Naive B cell (primary cell): ENCODE measurements around the gene TMEM225B. TPM values are rescaled to one million over a fixed set of nuclear protein-coding genes. Genes with fewer than 3 reads are reported as not detected.

Experiments
- ATAC-seq, 2 donors: fragments of 150-1000 bp; cut with Tn5 transposase; 2 replicates each; pipeline ENCODE4 v1.10.0; 2021; ENCODE audit warnings: low read depth in 2 of 2, mild to moderate bottlenecking in 2 of 2, moderate library complexity in 2 of 2
- DNase-seq: peaks from one replicate; pipeline ENCODE4 v3.0.0; 2022
- H3K27ac Mint-ChIP-seq, 6 donors: one replicate each; pipeline ENCODE4 v1.8.0; 2020 to 2022; ENCODE audit warnings: mild to moderate bottlenecking in 6 of 6, mixed read lengths in 6 of 6, moderate library complexity in 5 of 6, inconsistent platforms in 2 of 6
- H3K27me3 Mint-ChIP-seq, 3 donors: one replicate each; pipeline ENCODE4 v1.8.0; 2021 to 2022; ENCODE audit warnings: mixed read lengths in 3 of 3, mild to moderate bottlenecking in 1 of 3
- H3K36me3 Mint-ChIP-seq, 2 donors: one replicate each; pipeline ENCODE4 v1.8.0; 2020 to 2022; ENCODE audit warnings: mixed read lengths in 2 of 2, inconsistent platforms in 1 of 2, mild to moderate bottlenecking in 1 of 2
- H3K4me1 Mint-ChIP-seq, 3 donors: one replicate each; pipeline ENCODE4 v1.8.0; 2020 to 2022; ENCODE audit warnings: mixed read lengths in 3 of 3, inconsistent platforms in 1 of 3, mild to moderate bottlenecking in 1 of 3, moderate library complexity in 1 of 3
- H3K4me3 Mint-ChIP-seq, 8 donors: one replicate each; pipeline ENCODE4 v1.8.0; 2020 to 2022; ENCODE audit warnings: mild to moderate bottlenecking in 8 of 8, mixed read lengths in 8 of 8, moderate library complexity in 8 of 8, inconsistent platforms in 2 of 8
- H3K9me3 Mint-ChIP-seq, 7 donors: one replicate each; pipeline ENCODE4 v1.8.0; 2020 to 2022; ENCODE audit warnings: mixed read lengths in 7 of 7, mild to moderate bottlenecking in 5 of 7, inconsistent platforms in 2 of 7, moderate library complexity in 1 of 7
- polyA plus RNA-seq, 6 donors: library from polyadenylated mRNA; unstranded; fragments of 300-500 nt; fragmentation: Illumina TruSeq; gene quantifications; one replicate each; pipeline ENCODE4 v1.2.3, GENCODE V29; 2021; ENCODE audit warnings: low read depth in 6 of 6

Gene TMEM225B
- polyA plus RNA-seq, 6 donors from 2014 or later = 1.1 to 2.7 (median 1.3) TPM; not detected in 1

- DNase-seq = no peak
- no peaks in the 10 kb centered on the region for H3K9me3 Mint-ChIP-seq
- H3K4me1 Mint-ChIP-seq = peaks cover 42 to 56% (median 52%) of the 10 kb centered on the region in 3 donors
- H3K4me3 Mint-ChIP-seq = peak overlapping the region in 2 of 8 donors; percentile 16 to 99
- no peak for ATAC-seq
- peak overlapping the region in 2 of 6 donors; percentile 49 to 67 for H3K27ac Mint-ChIP-seq
- H3K27me3 Mint-ChIP-seq = no peaks in the 10 kb centered on the region
- peaks cover 8 to 28% of the 10 kb centered on the region in 2 donors for H3K36me3 Mint-ChIP-seq
Measured at GRCh38 chr7:99619571-99620130, 21.6 kb downstream of the TMEM225B start.

DNA sequence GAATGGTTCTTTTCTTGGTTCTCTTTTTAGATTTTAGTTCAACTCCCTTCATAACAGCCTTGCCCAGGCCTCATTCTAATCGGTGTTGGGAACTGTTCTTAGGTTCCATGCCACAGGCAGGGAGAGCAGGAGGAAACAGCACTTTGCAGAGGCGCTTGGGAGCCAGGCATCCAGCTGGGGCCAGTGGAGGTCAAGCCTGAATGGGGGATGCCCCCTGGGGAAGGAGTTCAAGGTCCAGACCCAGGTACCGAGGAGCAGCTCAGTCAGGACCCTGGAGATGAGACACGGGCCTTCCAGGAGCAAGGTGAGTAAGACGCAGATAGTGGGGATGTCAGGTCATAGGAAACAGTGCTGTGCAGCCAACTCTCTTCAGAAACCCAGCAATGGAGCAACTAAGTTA lies 23.2 kb downstream of the TMEM225B start:
- ATAC-seq (no peak), DNase-seq (no peak)
- peak overlapping the region in 2 of 8 donors; percentile 65 to 69 for H3K4me3 Mint-ChIP-seq
- peaks cover 11 to 41% of the 10 kb centered on the region in 2 donors for H3K36me3 Mint-ChIP-seq
- H3K27ac Mint-ChIP-seq = peak overlapping the region in 1 of 6 donors; percentile 42
- no peaks in the 10 kb centered on the region for H3K27me3 Mint-ChIP-seq
- H3K9me3 Mint-ChIP-seq = no peaks in the 10 kb centered on the region
- peaks cover 48 to 54% (median 51%) of the 10 kb centered on the region in 3 donors for H3K4me1 Mint-ChIP-seq

GRCh38 chr7:99622596-99622995 lies 24.5 kb downstream of the TMEM225B start:
- DNase-seq (no peak), ATAC-seq (no peak)
- H3K9me3 Mint-ChIP-seq = no peaks in the 10 kb centered on the region
- H3K36me3 Mint-ChIP-seq = peaks cover 21 to 47% of the 10 kb centered on the region in 2 donors
- no peak overlapping the region for H3K27ac Mint-ChIP-seq
- H3K4me3 Mint-ChIP-seq = peak overlapping the region in 1 of 8 donors; percentile 36
- H3K27me3 Mint-ChIP-seq = no peaks in the 10 kb centered on the region
- peaks cover 35 to 45% (median 41%) of the 10 kb centered on the region in 3 donors for H3K4me1 Mint-ChIP-seq

DNA sequence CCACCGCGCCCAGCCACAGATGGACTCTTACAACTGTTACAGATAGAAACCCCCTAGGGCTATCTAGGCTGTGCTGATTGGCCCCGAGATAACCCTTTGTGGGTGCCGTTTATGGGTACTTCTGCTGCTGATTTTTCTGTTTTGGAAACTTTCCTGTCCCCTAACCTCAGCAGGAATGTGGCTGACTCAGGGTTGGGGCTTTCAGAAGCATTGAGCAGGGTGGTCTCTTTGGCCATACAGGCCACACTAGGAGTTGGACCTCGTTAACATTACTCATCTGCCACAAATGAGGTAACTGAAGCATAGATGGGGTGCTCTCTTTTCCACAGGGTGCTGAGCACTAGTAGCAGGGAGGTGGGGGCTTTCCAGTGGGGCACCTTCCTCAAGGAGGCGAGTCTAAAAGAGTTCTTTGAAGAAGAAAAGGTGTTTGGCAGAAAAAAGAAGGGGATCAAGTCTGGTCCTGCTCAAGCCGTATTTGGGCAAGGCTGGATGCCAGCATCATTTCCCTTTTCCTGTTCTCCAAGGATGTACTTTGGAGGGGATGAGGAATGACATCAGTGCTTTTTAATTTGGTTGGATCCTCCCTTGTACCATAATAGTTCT lies 25.1 kb downstream of the TMEM225B start:
- Mint-ChIP-seq H3K4me1 (peaks cover 29 to 39% (median 35%) of the 10 kb centered on the region in 3 donors), H3K4me3 (peak overlapping the region in 1 of 8 donors; percentile 36), H3K9me3 (no peaks in the 10 kb centered on the region), H3K27me3 (no peaks in the 10 kb centered on the region), H3K27ac (peak overlapping the region in 1 of 6 donors; percentile 68), H3K36me3 (peaks cover 21 to 47% of the 10 kb centered on the region in 2 donors)
- ATAC-seq (no peak), DNase-seq (no peak)

- H3K4me1 Mint-ChIP-seq = peaks cover 23 to 36% (median 31%) of the 10 kb centered on the region in 3 donors
- H3K4me3 Mint-ChIP-seq = peak overlapping the region in 2 of 8 donors; percentile 22 to 43
- H3K27me3 Mint-ChIP-seq = no peaks in the 10 kb centered on the region
- no peaks in the 10 kb centered on the region for H3K9me3 Mint-ChIP-seq
- peaks cover 19 to 49% of the 10 kb centered on the region in 2 donors for H3K36me3 Mint-ChIP-seq
- no peak for ATAC-seq
- peak overlapping the region in 2 of 6 donors; percentile 73 to 81 for H3K27ac Mint-ChIP-seq
- DNase-seq = no peak
Measured at GRCh38 chr7:99623702-99624447, 25.8 kb downstream of the TMEM225B start.

GRCh38 chr7:99624484-99624883 lies 26.4 kb downstream of the TMEM225B start:
- H3K27ac Mint-ChIP-seq = peak overlapping the region in 1 of 6 donors; percentile 73
- ATAC-seq (no peak), DNase-seq (no peak)
- H3K27me3 Mint-ChIP-seq = no peaks in the 10 kb centered on the region
- peak overlapping the region in 1 of 8 donors; percentile 22 for H3K4me3 Mint-ChIP-seq
- peaks cover 13 to 46% of the 10 kb centered on the region in 2 donors for H3K36me3 Mint-ChIP-seq
- no peaks in the 10 kb centered on the region for H3K9me3 Mint-ChIP-seq
- H3K4me1 Mint-ChIP-seq = peaks cover 17 to 30% (median 26%) of the 10 kb centered on the region in 3 donors

DNA sequence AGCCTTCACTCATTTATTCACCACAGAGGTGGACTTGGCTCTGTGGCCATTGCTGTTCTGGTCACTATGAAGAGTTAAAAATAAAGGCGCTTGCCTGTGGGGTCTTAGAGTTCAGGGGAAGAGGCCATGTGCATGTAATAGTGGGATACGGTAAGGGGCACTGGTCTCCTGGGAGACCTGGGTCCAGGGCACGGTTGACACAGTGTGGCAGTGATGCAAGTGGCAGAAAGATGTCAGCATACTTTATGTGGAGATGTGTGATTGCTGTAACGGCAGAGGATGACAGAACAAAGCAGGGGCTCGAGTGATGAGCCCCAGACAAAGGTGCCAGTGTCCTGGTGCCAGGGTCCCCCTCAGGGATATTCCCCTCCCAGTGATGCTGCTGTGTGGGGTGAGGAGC lies 27.3 kb downstream of the TMEM225B start:
- Mint-ChIP-seq H3K4me1 (peaks cover 14 to 27% (median 22%) of the 10 kb centered on the region in 3 donors), H3K27me3 (no peaks in the 10 kb centered on the region), H3K27ac (peak overlapping the region in 1 of 6 donors; percentile 73), H3K4me3 (no peak overlapping the region), H3K36me3 (peaks cover 16 to 48% of the 10 kb centered on the region in 2 donors), H3K9me3 (no peaks in the 10 kb centered on the region)
- DNase-seq (no peak), ATAC-seq (no peak)

- ATAC-seq = no peak
- peak overlapping the region in 1 of 8 donors; percentile 3 for H3K4me3 Mint-ChIP-seq
- H3K27me3 Mint-ChIP-seq = no peaks in the 10 kb centered on the region
- DNase-seq = no peak
- H3K4me1 Mint-ChIP-seq = peaks cover 14 to 23% (median 22%) of the 10 kb centered on the region in 3 donors
- H3K9me3 Mint-ChIP-seq = no peaks in the 10 kb centered on the region
- peaks cover 23 to 53% of the 10 kb centered on the region in 2 donors for H3K36me3 Mint-ChIP-seq
- no peak overlapping the region for H3K27ac Mint-ChIP-seq
Measured at GRCh38 chr7:99625961-99626360, 27.9 kb downstream of the TMEM225B start.

GRCh38 chr7:99626661-99627060 lies 28.6 kb downstream of the TMEM225B start:
- Mint-ChIP-seq H3K9me3 (no peaks in the 10 kb centered on the region), H3K4me3 (peak overlapping the region in 1 of 8 donors; percentile 25), H3K36me3 (peaks cover 29 to 53% of the 10 kb centered on the region in 2 donors), H3K4me1 (peaks cover 14 to 22% (median 20%) of the 10 kb centered on the region in 3 donors), H3K27me3 (no peaks in the 10 kb centered on the region), H3K27ac (peak overlapping the region in 1 of 6 donors; percentile 32)
- ATAC-seq = no peak
- no peak for DNase-seq

DNA sequence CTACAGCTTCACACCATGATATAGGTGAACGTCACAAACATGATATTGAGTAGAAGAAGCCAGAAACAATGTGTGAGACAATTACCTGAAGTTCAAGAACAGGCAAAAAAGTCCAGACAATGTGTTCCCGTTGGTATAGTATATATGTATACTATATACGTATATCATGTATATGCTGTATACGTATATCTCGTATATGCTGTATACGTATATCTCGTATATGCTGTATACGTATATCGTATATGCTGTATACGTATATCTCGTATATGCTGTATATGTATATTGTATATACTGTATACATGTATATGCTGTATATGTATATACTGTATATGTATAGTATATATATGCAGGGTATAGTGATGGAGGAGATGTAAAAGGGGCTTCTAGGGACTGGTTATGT lies 29.4 kb downstream of the TMEM225B start:
- Mint-ChIP-seq H3K4me1 (peaks cover 14 to 22% (median 20%) of the 10 kb centered on the region in 3 donors), H3K9me3 (no peaks in the 10 kb centered on the region), H3K36me3 (peaks cover 29 to 53% of the 10 kb centered on the region in 2 donors), H3K4me3 (no peak overlapping the region), H3K27ac (no peak overlapping the region), H3K27me3 (no peaks in the 10 kb centered on the region)
- DNase-seq = no peak
- ATAC-seq = no peak

- no peak for DNase-seq
- Mint-ChIP-seq H3K4me3 (no peak overlapping the region), H3K27ac (peak overlapping the region in 1 of 6 donors; percentile 7), H3K4me1 (peaks cover 7 to 18% (median 17%) of the 10 kb centered on the region in 3 donors), H3K36me3 (peaks cover 29 to 45% of the 10 kb centered on the region in 2 donors), H3K27me3 (no peaks in the 10 kb centered on the region), H3K9me3 (no peaks in the 10 kb centered on the region)
- no peak for ATAC-seq
Measured at GRCh38 chr7:99628471-99629465, 30.7 kb downstream of the TMEM225B start.

DNA sequence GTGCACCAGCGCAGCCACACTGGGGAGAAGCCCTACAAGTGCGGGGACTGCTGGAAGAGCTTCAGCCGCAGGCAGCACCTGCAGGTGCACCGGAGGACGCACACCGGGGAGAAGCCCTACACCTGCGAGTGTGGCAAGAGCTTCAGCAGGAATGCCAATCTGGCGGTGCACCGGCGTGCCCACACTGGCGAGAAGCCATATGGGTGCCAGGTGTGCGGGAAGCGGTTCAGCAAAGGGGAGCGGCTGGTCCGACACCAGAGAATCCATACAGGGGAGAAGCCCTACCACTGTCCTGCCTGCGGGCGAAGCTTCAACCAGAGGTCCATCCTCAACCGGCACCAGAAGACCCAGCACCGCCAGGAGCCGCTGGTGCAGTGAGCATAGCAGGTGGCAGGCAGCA lies 31.6 kb downstream of the TMEM225B start:
- no peak for DNase-seq
- peaks cover under 1 to 15% (median 11%) of the 10 kb centered on the region in 3 donors for H3K4me1 Mint-ChIP-seq
- H3K9me3 Mint-ChIP-seq = no peaks in the 10 kb centered on the region
- no peak overlapping the region for H3K27ac Mint-ChIP-seq
- H3K27me3 Mint-ChIP-seq = no peaks in the 10 kb centered on the region
- H3K4me3 Mint-ChIP-seq = no peak overlapping the region
- no peak for ATAC-seq
- peaks cover 29 to 37% of the 10 kb centered on the region in 2 donors for H3K36me3 Mint-ChIP-seq
